Measurements from ENCODE around the gene FBXO47.

FBXO47 gene

DNA sequence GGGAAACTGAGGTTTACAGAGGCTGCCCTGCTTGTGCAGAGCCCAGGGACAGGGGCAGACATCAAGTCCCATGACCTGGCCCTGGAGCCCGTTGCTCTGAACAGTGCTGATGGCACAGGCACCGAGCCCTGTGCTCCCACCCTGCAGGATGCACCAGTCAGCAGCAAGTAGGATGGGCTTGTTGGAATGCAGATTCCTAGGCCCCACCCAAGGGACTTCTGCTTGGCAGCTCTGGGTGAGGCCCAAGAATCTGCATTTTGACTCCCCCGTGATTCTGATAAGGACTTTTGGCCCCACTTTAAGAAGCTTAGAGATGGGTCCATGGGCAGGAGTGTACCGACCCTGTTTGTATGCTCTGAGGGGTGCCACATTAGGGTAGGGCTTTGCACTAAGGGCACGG, 74.1 kb downstream of the FBXO47 start:
- intact Hi-C loops (cut with DNase I), result no loop called here
- DNase-seq, result no peak

DNA sequence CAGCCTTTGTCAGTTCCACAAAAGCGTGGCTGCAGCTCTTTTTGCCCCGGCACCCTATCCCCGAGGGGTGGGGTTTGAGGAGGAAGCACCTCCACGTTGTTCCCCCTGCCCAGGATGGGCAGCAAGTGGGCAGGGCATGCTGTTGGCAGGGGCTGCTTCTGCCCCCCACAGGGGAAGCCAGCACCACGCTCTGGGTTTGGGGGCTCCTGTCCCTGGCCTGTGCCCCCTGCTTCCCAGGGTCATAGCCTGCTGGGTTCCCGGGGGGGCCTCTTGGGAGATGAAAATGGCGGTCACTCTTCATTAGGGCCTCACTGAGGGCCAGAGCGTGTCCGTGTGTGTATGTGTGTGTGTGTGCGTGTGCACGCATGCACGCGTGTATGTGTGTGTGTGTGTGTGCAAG, 74.6 kb downstream of the FBXO47 start:
- DNase-seq, result no peak
- intact Hi-C loops (cut with DNase I), result no loop called here

DNA sequence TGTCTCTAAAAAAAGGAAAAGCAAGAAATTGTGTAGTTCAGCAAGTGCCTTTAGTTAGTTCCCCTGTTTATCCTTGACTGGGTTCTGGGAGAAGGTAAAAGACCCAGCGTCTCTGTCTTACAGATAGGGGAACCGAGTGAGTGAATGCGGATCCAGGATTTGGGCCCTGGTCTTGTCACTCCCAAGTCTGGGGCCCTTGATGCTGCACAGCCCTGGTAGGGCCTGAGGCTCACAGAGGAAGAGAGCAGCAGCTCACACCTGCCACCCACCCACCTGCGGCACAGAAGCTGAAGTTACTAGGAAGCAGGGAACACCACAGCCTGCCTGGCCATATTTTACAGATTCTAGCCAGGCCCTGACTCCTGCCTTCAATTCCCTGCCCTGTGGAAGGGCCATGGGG, 75.1 kb downstream of the FBXO47 start:
- peak in 10 of 42 donors; percentile 23 to 58 (median 39) for DNase-seq
- intact Hi-C loops (cut with DNase I), result no loop called here

DNA sequence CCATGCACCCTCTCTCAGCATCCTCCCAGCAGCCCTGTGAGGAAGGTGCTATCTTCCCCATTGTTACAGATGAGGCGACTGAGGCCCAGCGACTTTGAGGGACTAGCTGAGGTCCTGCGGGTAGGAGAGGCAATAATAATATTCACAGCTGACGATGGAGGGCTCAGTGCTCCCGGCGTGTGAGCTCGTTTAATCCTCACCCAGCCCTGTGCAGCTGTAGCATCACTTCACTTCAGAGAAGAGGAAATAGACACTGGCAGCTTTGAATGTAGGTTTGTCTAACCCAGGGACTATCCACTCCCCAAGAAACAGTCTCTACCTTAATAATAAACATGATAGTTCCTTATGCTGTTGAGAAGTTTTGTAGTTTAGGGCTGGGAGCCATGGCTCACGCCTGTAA, 75.8 kb downstream of the FBXO47 start:
- no peak for DNase-seq

DNA sequence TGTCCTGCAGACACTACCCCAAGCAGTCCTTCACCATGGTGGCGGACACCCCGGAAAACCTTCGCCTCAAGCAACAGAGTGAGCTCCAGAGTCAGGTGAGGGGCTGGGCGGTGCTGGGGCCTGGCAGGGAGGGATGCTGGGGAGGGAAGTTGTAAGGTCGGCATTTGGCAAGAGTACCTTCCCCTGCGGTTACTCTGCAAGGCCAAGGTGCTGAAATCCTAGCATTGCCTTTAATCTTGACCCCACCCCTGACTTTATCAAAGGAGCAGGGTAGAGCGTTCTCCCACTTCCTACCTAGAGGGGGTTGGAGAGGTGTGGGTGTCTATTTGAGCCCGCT, 76.8 kb downstream of the FBXO47 start:
- no peak for DNase-seq
- intact Hi-C loops (cut with DNase I), result no loop called here

More for the DNA sequence above, 75.8 kb downstream of the FBXO47 start:
- intact Hi-C loops (cut with DNase I), result no loop called here

DNA sequence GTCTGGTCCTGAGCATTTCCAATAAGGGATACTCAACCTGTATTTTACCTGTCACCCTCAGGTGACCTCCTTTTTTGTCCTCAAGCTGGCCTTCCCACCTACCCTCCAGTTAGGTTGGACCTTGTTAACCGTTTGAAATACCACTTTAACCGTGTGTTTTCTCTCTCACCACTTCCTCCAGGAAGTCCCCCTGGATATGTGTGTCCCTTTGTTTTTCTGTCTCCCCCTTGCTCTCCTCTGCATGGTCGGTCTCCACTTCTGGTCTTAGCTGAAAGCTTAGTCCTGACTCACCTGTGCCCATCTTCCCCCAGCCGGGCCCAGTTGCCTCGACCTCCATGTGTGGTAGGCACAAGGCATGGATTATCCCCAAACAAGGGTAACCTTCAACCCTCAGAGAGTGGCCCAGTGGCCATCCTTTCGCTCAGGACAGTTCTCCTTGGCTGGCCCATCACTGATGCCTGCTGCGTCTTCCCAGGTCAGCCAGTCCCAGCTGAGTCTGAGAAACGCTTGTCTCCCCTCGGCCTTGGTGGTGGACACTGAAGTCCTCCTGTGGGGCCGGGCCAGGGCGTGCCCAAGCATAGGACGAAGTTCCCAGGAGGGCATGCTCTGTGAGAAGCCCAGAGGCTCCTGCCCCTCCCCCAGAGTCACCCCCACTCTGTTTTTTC, 77.3 kb downstream of the FBXO47 start:
- intact Hi-C loops (cut with DNase I), result no loop called here
- DNase-seq, result no peak

DNA sequence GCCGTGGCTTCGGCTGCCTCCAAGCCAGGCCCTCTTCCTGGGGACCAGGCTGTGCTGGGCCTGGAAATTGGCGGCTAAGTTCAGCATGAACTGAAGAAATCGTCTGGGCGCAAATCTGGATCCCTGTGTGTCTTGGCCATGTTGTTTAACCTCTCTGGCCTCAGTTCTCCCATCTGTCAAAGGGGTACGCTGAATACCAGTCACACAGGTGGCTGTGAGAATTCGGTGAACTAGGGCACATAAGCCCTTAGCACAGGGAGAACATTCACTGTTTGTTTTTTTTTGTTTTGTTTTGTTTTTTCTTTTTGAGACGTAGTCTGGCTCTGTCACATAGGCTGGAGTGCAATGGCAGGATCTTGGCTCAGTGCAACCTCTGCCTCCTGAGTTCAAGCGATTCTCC, 78.4 kb downstream of the FBXO47 start:
- DNase-seq, result no peak
- intact Hi-C loops (cut with DNase I), result no loop called here

DNA sequence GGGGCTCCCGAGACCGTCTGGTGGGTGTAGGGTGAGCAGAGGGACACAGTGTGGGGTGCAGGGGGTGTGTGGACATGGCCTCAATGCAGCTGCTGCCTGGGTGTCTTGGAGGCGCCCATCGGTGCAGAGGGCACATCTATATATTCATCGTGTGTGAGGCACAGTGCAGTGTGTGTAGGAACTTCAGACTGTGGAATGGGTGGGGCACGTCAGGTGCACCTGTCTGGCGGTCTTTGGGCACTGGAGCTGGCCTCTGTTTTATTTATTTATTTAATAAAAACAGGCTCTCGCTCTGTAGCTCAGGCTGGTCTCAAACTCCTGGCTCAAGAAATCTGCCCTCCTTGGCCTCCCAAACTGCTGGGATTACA, 80.6 kb downstream of the FBXO47 start:
- no peak for DNase-seq
- intact Hi-C loops (cut with DNase I), result no loop called here
